AG04449 (cell line): ENCODE data around the gene LAMA3.

Source experiments
- CTCF ChIA-PET: fragments of 350-600 bp; formaldehyde crosslinking; extraction: SDS; loops from one replicate; lab custom pipeline; 2021; ENCODE audit warnings: antibody characterized with exemption; lab: Yijun Ruan, JAX
- POLR2A ChIA-PET: fragments of 400-600, 350-600 bp; formaldehyde crosslinking; extraction: SDS; loops from one replicate; lab custom pipeline; 2020; ENCODE audit warnings: antibody characterized with exemption, inconsistent platforms; lab: Yijun Ruan, JAX
- DNase-seq: peaks from one replicate; pipeline ENCODE4 v3.0.0-alpha.2; 2010; ENCODE audit warnings: low read depth, low spot score
- H3K4me3 ChIP-seq: 2 replicates; pipeline ENCODE4 v1.5.1; 2011; ENCODE audit warnings: low read depth, mild to moderate bottlenecking, control low read depth, low read length
- CTCF ChIP-seq: IDR thresholded peaks from one replicate; pipeline ENCODE4 v1.5.1; 2011; ENCODE audit warnings: mild to moderate bottlenecking, moderate library complexity, low read length, control low read depth, inconsistent platforms; ENCODE audit not compliant: insufficient read depth; ENCODE audit errors: missing control alignments

Gene LAMA3

GRCh38 chr18:23765931-23766330 is 76.7 kb downstream of the LAMA3 start:
- POLR2A ChIA-PET, result no interaction called here
- DNase-seq, result no peak
- CTCF ChIA-PET, result interaction anchor here (1.2 kb wide), 1 partner anchor 31 kb away, joined by 3 read pairs; no protein-coding TSS in a partner anchor
- no peak overlapping the region for H3K4me3 ChIP-seq
- no peak for TF ChIP-seq CTCF

DNA sequence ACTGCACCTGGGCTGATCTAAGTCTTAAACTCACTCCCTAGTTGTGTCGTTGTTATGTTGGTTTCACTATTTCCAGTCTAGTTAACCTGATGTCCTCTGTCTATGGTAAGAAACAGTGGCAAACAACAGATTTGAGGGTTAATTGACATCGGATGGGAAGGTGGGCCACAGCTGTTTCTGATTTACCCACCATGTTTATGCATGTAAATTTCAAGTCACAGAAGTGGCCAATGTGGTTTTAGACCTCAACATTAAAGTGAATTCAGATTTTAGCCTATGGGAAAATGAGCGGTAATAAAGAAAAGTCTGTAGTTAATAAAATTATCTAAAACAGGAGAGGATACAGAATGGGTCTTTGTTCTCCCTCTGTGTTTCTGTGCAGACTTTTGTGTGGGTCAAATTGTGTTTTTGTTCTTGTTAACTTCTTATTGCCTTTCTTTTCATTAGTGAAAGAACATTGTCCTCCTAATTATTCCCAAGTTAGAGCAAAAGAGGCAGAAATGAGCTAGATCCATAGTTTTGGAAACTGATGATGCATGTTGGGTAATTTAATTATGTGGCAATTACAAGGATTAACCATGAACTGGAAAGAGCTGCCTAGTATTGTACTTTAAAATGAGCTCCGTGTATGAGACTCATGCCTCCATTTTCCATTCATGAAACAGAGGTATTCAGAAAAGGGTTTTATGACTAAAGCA is 83.2 kb downstream of the LAMA3 start:
- TF ChIP-seq CTCF, result no peak
- no peak overlapping the region for H3K4me3 ChIP-seq
- ChIA-PET POLR2A (no interaction called here), CTCF (no interaction called here)
- DNase-seq, result no peak

- POLR2A ChIA-PET, result no interaction called here
- H3K4me3 ChIP-seq, result no peak overlapping the region
- no peak for DNase-seq
- CTCF ChIA-PET, result no interaction called here
- TF ChIP-seq CTCF, result no peak
Observed at GRCh38 chr18:23776306-23776705, 87.1 kb downstream of the LAMA3 start.

DNA sequence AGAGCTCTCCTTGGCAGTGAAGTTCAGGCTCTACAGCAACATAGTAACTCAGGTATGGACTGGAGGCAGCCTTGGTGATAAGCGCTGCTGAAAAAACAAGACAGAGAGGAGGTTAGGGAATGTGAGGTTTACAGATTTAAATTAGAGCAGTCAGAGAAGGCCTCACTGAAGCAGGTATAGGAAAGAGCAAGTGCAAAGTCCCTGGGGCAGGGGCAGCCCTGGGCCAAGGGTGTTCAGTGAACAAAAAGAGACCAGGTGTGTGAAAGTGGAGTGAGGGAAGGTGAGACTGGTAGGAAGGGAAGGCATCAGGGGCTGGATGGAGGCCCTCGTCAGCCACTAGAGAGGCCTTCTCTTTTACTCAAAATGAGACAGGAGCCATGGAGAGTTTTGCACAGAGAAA is 89.6 kb downstream of the LAMA3 start:
- no peak for DNase-seq
- TF ChIP-seq CTCF, result no peak
- H3K4me3 ChIP-seq, result no peak overlapping the region
- ChIA-PET POLR2A (no interaction called here), CTCF (interaction anchor here (1.2 kb wide), 1 partner anchor 76 kb away, joined by 3 read pairs; no protein-coding TSS in a partner anchor)

- no peak for TF ChIP-seq CTCF
- H3K4me3 ChIP-seq, result no peak overlapping the region
- POLR2A ChIA-PET, result no interaction called here
- CTCF ChIA-PET, result interaction anchor here (0.6 to 1.6 kb wide), 4 partner anchors 20 to 322 kb away, joined by 3 to 6 read pairs (median 3); no protein-coding TSS in a partner anchor
- peak; percentile 55 for DNase-seq
Observed at GRCh38 chr18:23779696-23780303, 90.5 kb downstream of the LAMA3 start.

GRCh38 chr18:23784832-23785245 is 95.6 kb downstream of the LAMA3 start:
- ChIA-PET POLR2A (no interaction called here), CTCF (interaction anchor here (0.7 to 1.9 kb wide), 4 partner anchors 27 to 163 kb away, joined by 3 to 9 read pairs (median 3); no protein-coding TSS in a partner anchor)
- no peak for TF ChIP-seq CTCF
- no peak overlapping the region for H3K4me3 ChIP-seq
- peak; percentile 73 for DNase-seq
